ENCODE measurements around the gene UTP14C.

UTP14C gene

GRCh38 chr13:52004511-52005170 is 19.9 kb upstream of the UTP14C start:
- Histone ChIP-seq H3K27me3 (peaks cover 33% of the 10 kb centered on the region), H3K4me3 (ENCODE audit: low read depth in 1 of 2, low read length in 1 of 2) (no peak overlapping the region), H3K4me1 (ENCODE audit: control insufficient read depth in 1 of 2, insufficient read depth in 1 of 2, low read depth in 1 of 2, low read length in 1 of 2) (no peaks in the 10 kb centered on the region), H3K27ac (no peak overlapping the region), H3K9me3 (no peaks in the 10 kb centered on the region), H3K36me3 (no peaks in the 10 kb centered on the region)
- TF ChIP-seq, protein P1, sequence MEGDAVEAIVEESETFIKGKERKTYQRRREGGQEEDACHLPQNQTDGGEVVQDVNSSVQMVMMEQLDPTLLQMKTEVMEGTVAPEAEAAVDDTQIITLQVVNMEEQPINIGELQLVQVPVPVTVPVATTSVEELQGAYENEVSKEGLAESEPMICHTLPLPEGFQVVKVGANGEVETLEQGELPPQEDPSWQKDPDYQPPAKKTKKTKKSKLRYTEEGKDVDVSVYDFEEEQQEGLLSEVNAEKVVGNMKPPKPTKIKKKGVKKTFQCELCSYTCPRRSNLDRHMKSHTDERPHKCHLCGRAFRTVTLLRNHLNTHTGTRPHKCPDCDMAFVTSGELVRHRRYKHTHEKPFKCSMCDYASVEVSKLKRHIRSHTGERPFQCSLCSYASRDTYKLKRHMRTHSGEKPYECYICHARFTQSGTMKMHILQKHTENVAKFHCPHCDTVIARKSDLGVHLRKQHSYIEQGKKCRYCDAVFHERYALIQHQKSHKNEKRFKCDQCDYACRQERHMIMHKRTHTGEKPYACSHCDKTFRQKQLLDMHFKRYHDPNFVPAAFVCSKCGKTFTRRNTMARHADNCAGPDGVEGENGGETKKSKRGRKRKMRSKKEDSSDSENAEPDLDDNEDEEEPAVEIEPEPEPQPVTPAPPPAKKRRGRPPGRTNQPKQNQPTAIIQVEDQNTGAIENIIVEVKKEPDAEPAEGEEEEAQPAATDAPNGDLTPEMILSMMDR (IDR thresholded peaks at IDR 0.05) = no peak

DNA sequence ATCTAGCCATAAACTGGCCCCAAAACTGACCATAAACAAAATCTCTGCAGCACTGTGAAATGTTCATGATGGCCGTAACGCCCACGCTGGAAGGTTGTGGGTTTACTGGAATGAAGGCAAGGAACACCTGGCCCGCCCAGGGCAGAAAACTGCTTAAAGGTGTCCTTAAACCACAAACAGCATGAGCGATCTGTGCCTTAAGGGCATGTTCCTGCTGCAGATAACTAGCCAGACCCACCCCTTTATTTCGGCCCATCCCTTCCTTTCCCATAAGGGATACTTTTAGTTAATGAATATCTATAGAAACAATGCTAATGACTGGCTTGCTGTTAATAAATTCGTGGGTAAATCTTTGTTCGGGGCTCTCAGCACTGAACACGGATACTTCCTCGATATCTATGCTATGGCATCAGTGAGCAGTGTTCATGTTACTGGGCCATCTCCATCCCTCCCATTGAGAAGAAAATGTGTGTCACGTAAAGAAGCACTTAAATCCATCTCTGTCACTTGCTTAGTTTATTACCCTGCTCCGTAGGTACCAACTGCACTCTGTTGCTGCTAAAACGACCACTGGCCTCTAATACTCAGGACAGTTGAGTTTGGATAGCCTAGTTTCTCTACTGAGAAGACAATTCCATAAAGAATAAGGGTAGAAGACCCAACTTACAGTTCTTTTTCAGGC is 18.5 kb upstream of the UTP14C start:
- no peak overlapping the region for H3K27ac ChIP-seq
- TF ChIP-seq, protein P1 (IDR thresholded peaks at IDR 0.05) = no peak
- no peaks in the 10 kb centered on the region for H3K9me3 ChIP-seq
- H3K36me3 ChIP-seq = no peaks in the 10 kb centered on the region
- H3K4me1 ChIP-seq (ENCODE audit: control insufficient read depth in 1 of 2, insufficient read depth in 1 of 2, low read depth in 1 of 2, low read length in 1 of 2) = peaks cover 2% of the 10 kb centered on the region in 2 experiments
- H3K27me3 ChIP-seq = peaks cover 46% of the 10 kb centered on the region
- H3K4me3 ChIP-seq (ENCODE audit: low read depth in 1 of 2, low read length in 1 of 2) = no peak overlapping the region

- Histone ChIP-seq H3K27me3 (peaks cover 53% of the 10 kb centered on the region), H3K4me3 (ENCODE audit: low read depth in 1 of 2, low read length in 1 of 2) (no peak overlapping the region), H3K4me1 (ENCODE audit: control insufficient read depth in 1 of 2, insufficient read depth in 1 of 2, low read depth in 1 of 2, low read length in 1 of 2) (peaks cover 9% of the 10 kb centered on the region in 2 experiments), H3K27ac (no peak overlapping the region), H3K36me3 (no peaks in the 10 kb centered on the region), H3K9me3 (no peaks in the 10 kb centered on the region)
- TF ChIP-seq, protein P1 (IDR thresholded peaks at IDR 0.05) = no peak
These were observed 17.8 kb upstream of the UTP14C start for GRCh38 chr13:52006523-52007245.

DNA sequence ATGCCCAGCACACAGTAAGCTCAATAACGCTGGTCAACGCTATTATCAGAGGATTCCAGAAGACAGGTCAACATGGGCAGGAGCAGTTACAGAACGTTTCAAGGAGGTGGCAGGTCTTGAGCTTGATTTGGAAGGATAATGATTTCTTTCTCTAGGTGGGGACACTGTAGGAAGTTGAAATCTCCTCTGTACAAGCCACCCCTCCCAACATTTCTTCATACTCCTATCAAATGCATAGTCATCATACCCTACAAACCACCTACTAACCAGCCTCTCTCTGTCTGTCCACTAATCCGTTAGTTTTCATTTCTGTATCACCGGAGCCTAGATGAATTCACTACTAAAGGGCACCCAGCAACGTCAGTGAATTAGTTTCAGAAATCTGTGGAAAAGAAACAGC is 14.5 kb upstream of the UTP14C start:
- no peaks in the 10 kb centered on the region for H3K9me3 ChIP-seq
- no peaks in the 10 kb centered on the region for H3K36me3 ChIP-seq
- H3K27me3 ChIP-seq = peaks cover 55% of the 10 kb centered on the region
- H3K4me3 ChIP-seq (ENCODE audit: low read depth in 1 of 2, low read length in 1 of 2) = no peak overlapping the region
- H3K4me1 ChIP-seq (ENCODE audit: control insufficient read depth in 1 of 2, insufficient read depth in 1 of 2, low read depth in 1 of 2, low read length in 1 of 2) = peaks cover 17 to 21% of the 10 kb centered on the region in 2 experiments
- no peak overlapping the region for H3K27ac ChIP-seq
- TF ChIP-seq, protein P1 (IDR thresholded peaks at IDR 0.05) = no peak

DNA sequence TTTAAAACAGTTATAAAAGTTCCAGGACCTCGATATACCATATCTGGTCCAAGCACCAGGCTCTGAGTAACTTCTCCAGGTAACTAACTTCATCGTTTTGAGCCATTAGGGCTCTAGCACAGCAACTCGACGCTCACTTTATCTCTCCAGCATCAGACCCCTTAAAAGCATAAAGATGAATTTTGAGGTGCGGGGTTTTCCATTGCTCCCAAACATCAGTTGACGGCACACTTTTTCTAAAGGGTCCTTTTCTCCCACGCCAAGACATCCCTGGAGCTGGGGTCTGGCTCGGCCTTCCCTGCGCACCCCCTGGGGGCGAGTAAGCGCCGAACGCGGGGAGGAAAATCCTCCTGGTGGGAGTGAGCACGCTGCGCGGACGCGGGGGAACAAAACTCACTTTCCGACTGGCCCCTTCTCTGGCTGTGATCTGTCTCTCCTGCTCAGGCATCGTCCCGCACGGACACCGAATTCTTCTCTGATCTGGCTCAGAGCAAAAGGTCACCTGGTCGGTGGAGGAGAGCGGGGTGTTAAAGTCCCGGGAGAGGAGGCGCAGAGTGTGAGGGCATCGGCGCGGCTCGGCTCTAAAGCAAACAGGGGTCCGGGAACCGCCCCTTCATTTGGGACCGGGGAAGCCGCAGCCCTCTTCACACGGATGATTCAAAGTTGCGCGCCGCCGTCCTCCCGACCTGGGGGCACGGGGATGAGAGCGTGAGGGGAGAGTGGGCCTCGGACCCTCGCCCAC is 13.4 kb upstream of the UTP14C start, which contains the start of gene ATP7B:
TSS of gene ATP7B (minus strand) at position 561 of the 742 bp plus-strand sequence. CDS start at position 448, 113 bp downstream.
- Histone ChIP-seq H3K36me3 (no peaks in the 10 kb centered on the region), H3K27ac (peak within 1 kb of the TSS; percentile 55), H3K4me1 (ENCODE audit: control insufficient read depth in 1 of 2, insufficient read depth in 1 of 2, low read depth in 1 of 2, low read length in 1 of 2) (peaks cover 17 to 21% of the 10 kb centered on the region in 2 experiments), H3K9me3 (no peaks in the 10 kb centered on the region), H3K4me3 (ENCODE audit: low read depth in 1 of 2, low read length in 1 of 2) (peak within 1 kb of the TSS; percentile 72 to 100), H3K27me3 (peaks cover 55% of the 10 kb centered on the region)
- TF ChIP-seq, protein P1 (IDR thresholded peaks at IDR 0.05) = no peak
